ENCODE results near the gene MEDAG.

DNA sequence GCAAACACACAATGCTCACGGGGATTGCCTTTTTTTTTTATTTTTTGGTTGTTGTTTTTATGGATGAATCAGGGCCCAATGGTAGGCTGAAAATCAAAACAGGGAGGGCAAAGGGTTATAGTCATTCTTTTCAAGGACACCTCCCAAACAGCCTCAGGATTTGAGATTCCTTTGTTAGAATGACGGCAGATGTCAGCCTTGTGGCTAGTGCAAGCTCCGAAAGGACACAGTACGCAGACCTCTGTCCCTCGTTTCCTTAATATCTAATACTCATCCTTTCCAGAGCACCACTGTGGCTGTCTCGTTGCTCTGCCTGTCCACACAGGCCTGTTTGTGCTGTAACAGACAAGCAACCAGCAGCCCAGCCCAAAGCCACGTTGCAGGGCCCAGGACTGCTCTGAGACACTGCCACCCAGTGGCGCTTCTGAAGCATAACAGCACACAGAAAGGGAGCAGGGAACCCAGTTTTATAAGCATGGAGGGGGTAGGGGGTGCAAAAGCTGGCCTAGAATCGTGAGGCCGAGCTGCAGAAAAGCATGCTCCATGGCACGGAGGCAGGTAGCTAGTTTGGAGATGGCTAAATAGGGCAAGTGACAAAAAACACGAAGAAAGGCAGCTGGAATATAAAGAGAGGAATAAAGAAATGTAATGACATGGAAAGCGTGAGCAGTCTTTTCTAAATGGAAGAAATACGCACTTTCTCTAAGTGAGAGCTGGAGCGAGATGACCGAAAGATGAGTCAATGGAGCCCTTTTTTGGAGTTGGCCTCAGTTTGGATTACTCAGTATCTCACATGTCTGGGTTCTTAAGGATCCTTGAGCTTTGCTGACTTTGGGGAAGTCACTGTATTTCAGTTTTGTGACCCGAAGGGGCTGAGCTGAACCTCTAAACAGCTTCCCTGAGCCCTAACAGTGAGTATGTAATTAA lies 40.7 kb upstream of the MEDAG start:
- TF ChIP-seq EZH2 (IDR thresholded peaks at IDR 0.05; ENCODE audit: borderline replicate concordance, insufficient read depth, low read depth, low read length, poor library complexity, severe bottlenecking): no peak
- TF ChIP-seq, protein P1, sequence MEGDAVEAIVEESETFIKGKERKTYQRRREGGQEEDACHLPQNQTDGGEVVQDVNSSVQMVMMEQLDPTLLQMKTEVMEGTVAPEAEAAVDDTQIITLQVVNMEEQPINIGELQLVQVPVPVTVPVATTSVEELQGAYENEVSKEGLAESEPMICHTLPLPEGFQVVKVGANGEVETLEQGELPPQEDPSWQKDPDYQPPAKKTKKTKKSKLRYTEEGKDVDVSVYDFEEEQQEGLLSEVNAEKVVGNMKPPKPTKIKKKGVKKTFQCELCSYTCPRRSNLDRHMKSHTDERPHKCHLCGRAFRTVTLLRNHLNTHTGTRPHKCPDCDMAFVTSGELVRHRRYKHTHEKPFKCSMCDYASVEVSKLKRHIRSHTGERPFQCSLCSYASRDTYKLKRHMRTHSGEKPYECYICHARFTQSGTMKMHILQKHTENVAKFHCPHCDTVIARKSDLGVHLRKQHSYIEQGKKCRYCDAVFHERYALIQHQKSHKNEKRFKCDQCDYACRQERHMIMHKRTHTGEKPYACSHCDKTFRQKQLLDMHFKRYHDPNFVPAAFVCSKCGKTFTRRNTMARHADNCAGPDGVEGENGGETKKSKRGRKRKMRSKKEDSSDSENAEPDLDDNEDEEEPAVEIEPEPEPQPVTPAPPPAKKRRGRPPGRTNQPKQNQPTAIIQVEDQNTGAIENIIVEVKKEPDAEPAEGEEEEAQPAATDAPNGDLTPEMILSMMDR (IDR thresholded peaks at IDR 0.05): peak; percentile 94
